GM06990 (cell line): ENCODE results near the gene ZSWIM8.

ENCODE experiments used
- DNase-seq: peaks from one replicate; pipeline ENCODE4 v3.0.0-alpha.2; 2011; ENCODE audit not compliant: insufficient read length; ENCODE audit errors: extremely low read depth
- H3K27me3 ChIP-seq: replicated peaks from 2 replicates; pipeline ENCODE4 v1.6.0; 2011; ENCODE audit warnings: low read length; ENCODE audit not compliant: control insufficient read depth, insufficient read depth
- H3K36me3 ChIP-seq: 2 replicates; pipeline ENCODE4 v1.5.1; 2011; ENCODE audit warnings: low read length; ENCODE audit not compliant: control insufficient read depth, insufficient read depth
- H3K4me3 ChIP-seq: replicated peaks from 2 replicates; pipeline ENCODE4 v1.5.1; 2011; ENCODE audit warnings: low read depth, mild to moderate bottlenecking, control low read depth, low read length
- CTCF ChIP-seq: IDR thresholded peaks from 2 replicates; pipeline ENCODE4 v1.5.1; 2011; ENCODE audit warnings: low read length, control low read depth, mild to moderate bottlenecking, inconsistent platforms; ENCODE audit not compliant: insufficient read depth, poor library complexity, severe bottlenecking

The ZSWIM8 gene

DNA sequence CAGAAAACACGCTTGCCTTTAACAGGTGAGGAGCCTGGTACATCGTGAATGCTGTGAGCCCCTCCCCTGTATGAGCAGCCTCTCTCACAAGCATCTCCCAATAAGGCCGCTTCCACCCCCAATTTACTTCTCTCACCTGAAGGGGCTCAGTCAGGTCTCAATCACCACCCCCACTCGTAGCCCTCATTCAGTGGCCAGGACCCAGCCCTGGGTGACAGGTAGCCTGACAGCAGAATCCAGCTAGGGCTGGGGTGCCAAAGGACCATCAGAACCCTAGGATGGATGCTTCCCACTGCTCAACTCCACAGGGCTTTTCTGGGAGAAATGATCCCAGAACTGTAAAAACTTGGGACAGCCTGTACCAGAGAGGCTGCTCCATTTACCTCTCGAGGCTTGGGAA is 32.4 kb downstream of the ZSWIM8 start:
- no peak for DNase-seq
- TF ChIP-seq CTCF, result no peak
- Histone ChIP-seq H3K27me3 (no peaks in the 10 kb centered on the region), H3K4me3 (no peak overlapping the region), H3K36me3 (peaks cover 7% of the 10 kb centered on the region)

- Histone ChIP-seq H3K4me3 (no peak overlapping the region), H3K36me3 (peaks cover 7% of the 10 kb centered on the region), H3K27me3 (no peaks in the 10 kb centered on the region)
- no peak for TF ChIP-seq CTCF
- no peak for DNase-seq
Observed at GRCh38 chr10:73818402-73818801, 33.0 kb downstream of the ZSWIM8 start.

- no peak overlapping the region for H3K4me3 ChIP-seq
- no peak for DNase-seq
- H3K36me3 ChIP-seq, result peaks cover 6% of the 10 kb centered on the region
- TF ChIP-seq CTCF, result no peak
- H3K27me3 ChIP-seq, result no peaks in the 10 kb centered on the region
Observed at GRCh38 chr10:73819081-73819480, 33.7 kb downstream of the ZSWIM8 start.

DNA sequence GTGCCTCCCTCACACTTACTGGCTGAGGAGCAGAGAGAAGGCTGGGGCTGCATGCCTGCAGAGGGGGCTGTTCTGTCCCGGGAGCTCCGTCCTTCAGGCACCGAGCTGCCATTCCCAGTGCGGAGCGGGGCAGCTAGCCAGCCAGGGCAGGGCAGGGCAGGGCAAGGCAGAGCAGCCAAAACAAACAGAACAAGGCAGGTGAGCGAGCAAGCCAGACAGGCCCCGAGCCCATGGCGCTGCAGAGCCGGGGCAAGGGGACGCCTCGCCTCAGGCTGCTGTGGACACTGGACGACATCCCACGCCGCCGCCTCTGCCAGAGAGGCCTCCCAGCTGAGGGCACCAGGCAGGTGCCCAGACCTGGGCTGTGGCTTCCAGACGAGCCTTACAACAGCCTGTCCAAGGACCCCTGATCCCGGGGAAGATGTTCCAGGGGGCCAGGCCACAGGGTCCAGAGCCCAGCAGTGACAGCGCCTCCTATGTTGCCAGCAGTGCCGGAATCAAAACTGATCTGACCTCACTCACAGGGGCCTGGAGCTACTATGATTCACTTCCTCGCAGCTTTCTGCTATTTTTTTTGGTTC is 34.2 kb downstream of the ZSWIM8 start:
- Histone ChIP-seq H3K36me3 (peaks cover 6% of the 10 kb centered on the region), H3K4me3 (no peak overlapping the region), H3K27me3 (no peaks in the 10 kb centered on the region)
- no peak for DNase-seq
- TF ChIP-seq CTCF, result no peak

GRCh38 chr10:73823391-73823790 is 38.0 kb downstream of the ZSWIM8 start:
- Histone ChIP-seq H3K36me3 (peaks cover 9% of the 10 kb centered on the region), H3K4me3 (no peak overlapping the region), H3K27me3 (no peaks in the 10 kb centered on the region)
- TF ChIP-seq CTCF, result no peak
- no peak for DNase-seq

DNA sequence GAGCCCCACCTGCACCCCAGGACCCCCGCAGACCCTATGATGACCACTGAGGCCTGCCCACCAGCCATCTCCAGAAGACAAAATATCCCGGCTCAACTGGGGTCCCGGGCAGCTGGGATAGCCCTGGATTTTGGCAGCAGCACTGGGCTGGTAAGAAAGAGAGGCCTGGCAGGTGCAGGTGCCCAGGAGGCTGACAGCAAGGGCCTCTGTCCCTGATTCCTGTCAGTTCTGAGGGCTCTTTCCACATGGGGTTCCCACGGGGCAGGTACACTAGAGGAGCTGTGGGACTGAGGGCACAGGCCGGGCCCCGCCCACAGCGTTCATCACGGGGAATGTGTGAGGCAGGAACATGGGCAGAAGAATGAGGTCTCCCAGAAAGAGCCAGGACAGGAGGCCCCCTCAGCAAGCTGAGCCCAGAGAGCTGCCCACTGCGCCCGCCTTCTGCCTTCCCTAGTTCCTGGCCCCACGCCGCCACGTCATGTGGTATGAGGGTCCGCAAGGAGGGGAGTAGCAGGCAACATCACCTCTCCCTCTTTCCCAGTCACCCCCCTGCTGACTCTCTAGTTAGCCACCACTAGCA is 38.8 kb downstream of the ZSWIM8 start:
- peaks cover 9% of the 10 kb centered on the region for H3K36me3 ChIP-seq
- DNase-seq, result no peak
- H3K4me3 ChIP-seq, result no peak overlapping the region
- TF ChIP-seq CTCF, result no peak
- no peaks in the 10 kb centered on the region for H3K27me3 ChIP-seq
